A549 (cell line): ENCODE results near the gene FXN.

Experiments used
- CBX2 ChIP-seq: fragments of 200-600 bp; sonication (generic); IDR thresholded peaks from 2 replicates; pipeline ENCODE4 v1.6.1; 2016; ENCODE audit warnings: low read depth, mild to moderate bottlenecking, borderline replicate concordance
- CTCF ChIP-seq: fragments of >200 bp; sonication (Bioruptor Twin); formaldehyde crosslinking; IDR thresholded peaks from 3 replicates; pipeline ENCODE4 v1.5.1; 2016
- FOSL2 ChIP-seq, 2 experiments: fragments of 450-650 bp in 1 of 2; fragments of >200 bp in 1 of 2; sonication (Bioruptor Twin) in 1 of 2; formaldehyde crosslinking; IDR thresholded peaks; 2 replicates each; pipeline versions ENCODE4 v1.5.0 to v1.6.1; 2016 to 2020; ENCODE audit warnings: mild to moderate bottlenecking in 1 of 2, moderate library complexity in 1 of 2
- RAD21 ChIP-seq, 2 experiments: fragments of >200 bp in 1 of 2; sonication (Bioruptor Twin) in 1 of 2; formaldehyde crosslinking in 1 of 2; IDR thresholded peaks in 1 of 2; conservative IDR thresholded peaks in 1 of 2; 2 replicates in 1 of 2; 3 replicates in 1 of 2; pipeline ENCODE4 v1.6.1; 2012 to 2018; ENCODE audit warnings: inconsistent platforms in 1 of 2

- TF ChIP-seq CTCF = no peak
- no peak for TF ChIP-seq RAD21 (conservative IDR thresholded peaks at IDR 0.05 in 1 of 2, IDR thresholded peaks at IDR 0.05 in 1 of 2)
- TF ChIP-seq CBX2 = no peak
- TF ChIP-seq FOSL2 (IDR thresholded peaks at IDR 0.05) = no peak
- no peak for TF ChIP-seq FOSL2 (CRISPR knock-in tag; IDR thresholded peaks at IDR 0.05)
These were observed 44.1 kb upstream of the FXN start for GRCh38 chr9:68991457-68991856.
